GM23338 (cell line): ENCODE data around the gene UXS1. TPM values are rescaled to one million over a fixed set of nuclear protein-coding genes. Genes with fewer than 3 reads are reported as not detected.

Source experiments
- ATAC-seq: fragments of 200-7000 bp; cut with Tn5 transposase; 3 replicates; pipeline ENCODE4 v1.9.1; 2020
- DNase-seq: peaks from one replicate; pipeline ENCODE4 v3.0.0-alpha.2; 2015; ENCODE audit warnings: low spot score
- H2AFZ ChIP-seq: fragments of 200-600 bp; sonication (generic); 2 replicates; pipeline ENCODE4 v1.8.0; 2016; ENCODE audit warnings: antibody characterized with exemption, mild to moderate bottlenecking, moderate library complexity
- H3F3A ChIP-seq: fragments of 200-600 bp; sonication (generic); replicated peaks from 2 replicates; pipeline ENCODE4 v1.8.0; 2017; ENCODE audit warnings: antibody characterized with exemption, mixed run types, low read depth
- H3K27ac ChIP-seq: fragments of 200-600 bp; sonication (generic); 2 replicates; pipeline ENCODE4 v1.6.1; 2016; ENCODE audit warnings: low read depth
- H3K27me3 ChIP-seq: fragments of 200-600 bp; sonication (generic); 2 replicates; pipeline ENCODE4 v1.8.0; 2016; ENCODE audit warnings: mild to moderate bottlenecking, mixed run types, moderate library complexity; ENCODE audit not compliant: insufficient read depth
- H3K36me3 ChIP-seq: fragments of 200-600 bp; sonication (generic); 2 replicates; pipeline ENCODE4 v1.8.0; 2016; ENCODE audit warnings: mild to moderate bottlenecking; ENCODE audit not compliant: insufficient read depth
- H3K4me1 ChIP-seq: fragments of 200-600 bp; sonication (generic); 2 replicates; pipeline ENCODE4 v1.8.0; 2016; ENCODE audit warnings: mild to moderate bottlenecking, moderate library complexity; ENCODE audit not compliant: insufficient read depth
- H3K4me2 ChIP-seq: fragments of 200-600 bp; sonication (generic); 2 replicates; pipeline ENCODE4 v1.7.1; 2017; ENCODE audit warnings: mixed run types
- H3K4me3 ChIP-seq: fragments of 200-600 bp; sonication (generic); 2 replicates; pipeline ENCODE4 v1.6.1; 2016; ENCODE audit warnings: mixed run types
- H3K79me2 ChIP-seq: fragments of 200-600 bp; sonication (generic); replicated peaks from 2 replicates; pipeline ENCODE4 v1.8.0; 2017; ENCODE audit warnings: mild to moderate bottlenecking; ENCODE audit not compliant: insufficient read depth
- H3K9me2 ChIP-seq: fragments of 200-600 bp; sonication (generic); 2 replicates; pipeline ENCODE4 v1.8.0; 2017; ENCODE audit not compliant: insufficient read depth
- H4K20me1 ChIP-seq: fragments of 200-600 bp; sonication (generic); replicated peaks from 2 replicates; pipeline ENCODE4 v1.8.0; 2017; ENCODE audit warnings: mild to moderate bottlenecking; ENCODE audit not compliant: insufficient read depth
- H3K27ac Mint-ChIP-seq: 2 replicates; pipeline ENCODE4 v1.8.0; 2020; ENCODE audit warnings: inconsistent platforms, mild to moderate bottlenecking, moderate library complexity, mixed read lengths
- H3K27me3 Mint-ChIP-seq: 3 replicates; pipeline ENCODE4 v1.8.0; 2022; ENCODE audit warnings: low read depth, mild to moderate bottlenecking, moderate library complexity, mixed read lengths, inconsistent platforms; ENCODE audit not compliant: insufficient read depth, poor library complexity
- H3K36me3 Mint-ChIP-seq: 3 replicates; pipeline ENCODE4 v1.8.0; 2021; ENCODE audit warnings: low read depth, mild to moderate bottlenecking, inconsistent platforms, moderate library complexity, mixed read lengths
- H3K4me1 Mint-ChIP-seq: 3 replicates; pipeline ENCODE4 v1.8.0; 2020; ENCODE audit warnings: mild to moderate bottlenecking, inconsistent platforms, mixed read lengths
- H3K4me3 Mint-ChIP-seq: 3 replicates; pipeline ENCODE4 v1.8.0; 2021; ENCODE audit warnings: moderate library complexity, mild to moderate bottlenecking, inconsistent platforms, mixed read lengths
- H3K9me3 Mint-ChIP-seq: 3 replicates; pipeline ENCODE4 v1.8.0; 2020; ENCODE audit warnings: moderate library complexity, mild to moderate bottlenecking, inconsistent platforms, mixed read lengths
- CREB1 ChIP-seq: fragments of 250-450 bp; sonication (Bioruptor Pico); IDR thresholded peaks from 2 replicates; pipeline ENCODE4 v1.5.0; 2020; ENCODE audit warnings: low read depth, mild to moderate bottlenecking, moderate library complexity
- EZH2 ChIP-seq: fragments of 200-600 bp; sonication (generic); IDR thresholded peaks from one replicate; pipeline ENCODE4 v1.8.0; 2017; ENCODE audit warnings: antibody characterized with exemption, mild to moderate bottlenecking, low read depth; ENCODE audit not compliant: unreplicated experiment
- EZH2phosphoT487 ChIP-seq: fragments of 200-600 bp; sonication (generic); IDR thresholded peaks from one replicate; pipeline ENCODE4 v1.8.1; 2018; ENCODE audit warnings: antibody characterized with exemption; ENCODE audit not compliant: unreplicated experiment
- JUNB ChIP-seq: IDR thresholded peaks from one replicate; pipeline ENCODE4 v1.6.1; 2016; ENCODE audit warnings: antibody characterized with exemption; ENCODE audit not compliant: unreplicated experiment
- NANOG ChIP-seq: IDR thresholded peaks from 2 replicates; pipeline ENCODE4 v1.6.1; 2016; ENCODE audit warnings: antibody characterized with exemption, borderline replicate concordance
- POLR2AphosphoS5 ChIP-seq: IDR thresholded peaks from 2 replicates; pipeline ENCODE4 v1.6.1; 2016; ENCODE audit warnings: antibody characterized with exemption, low read depth
- STAT1 ChIP-seq: IDR thresholded peaks from one replicate; pipeline ENCODE4 v1.6.1; 2016; ENCODE audit warnings: antibody characterized with exemption; ENCODE audit not compliant: unreplicated experiment
- ZNF114 ChIP-seq: fragments of 250-450 bp; sonication (Bioruptor Pico); IDR thresholded peaks from 2 replicates; pipeline ENCODE4 v1.5.0; 2020; ENCODE audit warnings: mild to moderate bottlenecking, moderate library complexity
- ZNF331 ChIP-seq: fragments of 250-450 bp; sonication (Bioruptor Pico); IDR thresholded peaks from 2 replicates; pipeline ENCODE4 v1.5.0; 2020; ENCODE audit warnings: low read depth, mild to moderate bottlenecking, moderate library complexity
- polyA plus RNA-seq: library from polyadenylated mRNA; unstranded; fragments of >200 nt; fragmentation: Nextera tagmentation; extraction: Ambion mirVana; gene quantifications from 2 replicates; pipeline ENCODE4 v1.2.1, GENCODE V29; 2016
- total RNA-seq: library from RNA; depleted of rRNA; stranded (reverse); fragments of >200 nt; shearing (Covaris generic); gene quantifications from 2 replicates; pipeline ENCODE4 v1.2.3, GENCODE V29; 2014
- TF ChIP-seq, protein P1 (sequence below), 2 experiments: fragments of 200-600 bp in 1 of 2; sonication (generic) in 1 of 2; conservative IDR thresholded peaks; 2 replicates each; pipeline versions ENCODE4 v1.5.1 to v1.6.1; 2016 to 2017; ENCODE audit warnings: antibody characterized with exemption in 2 of 2, low read depth in 2 of 2, mild to moderate bottlenecking in 2 of 2, moderate library complexity in 1 of 2
- TF ChIP-seq, protein P2 (sequence below): IDR thresholded peaks from one replicate; pipeline ENCODE4 v1.6.1; 2018; ENCODE audit warnings: antibody characterized with exemption; ENCODE audit not compliant: unreplicated experiment
- TF ChIP-seq, protein P3 (sequence below): IDR thresholded peaks from 2 replicates; pipeline ENCODE4 v1.6.1; 2016; ENCODE audit warnings: antibody characterized with exemption

The UXS1 gene
- total and polyA plus RNA-seq, 2 experiments from 2014 or later: 48.7 to 131 TPM

DNA sequence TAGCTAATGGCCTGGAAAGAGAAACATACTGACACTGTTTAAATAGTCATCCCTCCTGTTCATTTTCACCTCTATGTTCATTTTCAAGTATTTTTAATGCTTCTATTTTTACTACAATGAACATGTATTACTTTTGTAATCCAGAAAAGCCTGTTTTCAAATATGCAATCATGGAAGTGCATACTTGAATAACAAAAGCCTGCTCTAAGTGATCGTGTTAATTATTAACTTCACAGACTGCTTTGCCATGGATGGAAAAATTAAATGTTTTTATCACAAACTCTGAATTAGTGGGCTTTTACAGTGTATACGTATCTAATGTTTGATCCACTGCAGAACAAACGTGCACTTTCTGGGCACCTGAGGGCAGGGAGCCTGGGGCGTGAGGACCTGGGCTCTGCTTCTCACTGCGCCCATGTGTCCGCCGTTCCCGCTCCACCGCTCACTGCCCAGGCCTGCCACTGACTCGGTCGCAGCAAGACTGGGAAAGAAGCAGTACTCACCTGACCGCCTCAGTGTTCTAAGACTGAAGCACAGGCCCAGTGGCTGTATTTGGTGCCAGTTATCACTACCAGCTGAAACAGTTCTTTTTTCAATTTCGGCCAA is 80.6 kb downstream of the UXS1 start:
- H3K36me3 Mint-ChIP-seq: peaks cover 29% of the 10 kb centered on the region; the same call in 2 of the 3 replicates
- Histone ChIP-seq H2AFZ (no peak overlapping the region), H3K27ac (no peak overlapping the region), H3K4me3 (no peak overlapping the region), H3K27me3 (no peaks in the 10 kb centered on the region), H4K20me1 (peaks cover 4% of the 10 kb centered on the region), H3K4me1 (peaks cover 7% of the 10 kb centered on the region), H3K9me2 (no peaks in the 10 kb centered on the region), H3K79me2 (peaks cover 13% of the 10 kb centered on the region), H3K36me3 (no peaks in the 10 kb centered on the region; the same call in 1 of the 2 replicates), H3F3A (no peaks in the 10 kb centered on the region), H3K4me2 (no peak overlapping the region)
- H3K4me1 Mint-ChIP-seq: peaks cover 9% of the 10 kb centered on the region
- TF ChIP-seq, protein P1, sequence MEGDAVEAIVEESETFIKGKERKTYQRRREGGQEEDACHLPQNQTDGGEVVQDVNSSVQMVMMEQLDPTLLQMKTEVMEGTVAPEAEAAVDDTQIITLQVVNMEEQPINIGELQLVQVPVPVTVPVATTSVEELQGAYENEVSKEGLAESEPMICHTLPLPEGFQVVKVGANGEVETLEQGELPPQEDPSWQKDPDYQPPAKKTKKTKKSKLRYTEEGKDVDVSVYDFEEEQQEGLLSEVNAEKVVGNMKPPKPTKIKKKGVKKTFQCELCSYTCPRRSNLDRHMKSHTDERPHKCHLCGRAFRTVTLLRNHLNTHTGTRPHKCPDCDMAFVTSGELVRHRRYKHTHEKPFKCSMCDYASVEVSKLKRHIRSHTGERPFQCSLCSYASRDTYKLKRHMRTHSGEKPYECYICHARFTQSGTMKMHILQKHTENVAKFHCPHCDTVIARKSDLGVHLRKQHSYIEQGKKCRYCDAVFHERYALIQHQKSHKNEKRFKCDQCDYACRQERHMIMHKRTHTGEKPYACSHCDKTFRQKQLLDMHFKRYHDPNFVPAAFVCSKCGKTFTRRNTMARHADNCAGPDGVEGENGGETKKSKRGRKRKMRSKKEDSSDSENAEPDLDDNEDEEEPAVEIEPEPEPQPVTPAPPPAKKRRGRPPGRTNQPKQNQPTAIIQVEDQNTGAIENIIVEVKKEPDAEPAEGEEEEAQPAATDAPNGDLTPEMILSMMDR (conservative IDR thresholded peaks at IDR 0.05; ENCODE audit: low read depth in 2 of 2): no peak
- ATAC-seq (no peak), DNase-seq (no peak)
- H3K27me3 Mint-ChIP-seq: peaks cover 3% of the 10 kb centered on the region
- no peaks in the 10 kb centered on the region for H3K9me3 Mint-ChIP-seq
- H3K4me3 Mint-ChIP-seq: no peak overlapping the region
- H3K27ac Mint-ChIP-seq: no peak overlapping the region

DNA sequence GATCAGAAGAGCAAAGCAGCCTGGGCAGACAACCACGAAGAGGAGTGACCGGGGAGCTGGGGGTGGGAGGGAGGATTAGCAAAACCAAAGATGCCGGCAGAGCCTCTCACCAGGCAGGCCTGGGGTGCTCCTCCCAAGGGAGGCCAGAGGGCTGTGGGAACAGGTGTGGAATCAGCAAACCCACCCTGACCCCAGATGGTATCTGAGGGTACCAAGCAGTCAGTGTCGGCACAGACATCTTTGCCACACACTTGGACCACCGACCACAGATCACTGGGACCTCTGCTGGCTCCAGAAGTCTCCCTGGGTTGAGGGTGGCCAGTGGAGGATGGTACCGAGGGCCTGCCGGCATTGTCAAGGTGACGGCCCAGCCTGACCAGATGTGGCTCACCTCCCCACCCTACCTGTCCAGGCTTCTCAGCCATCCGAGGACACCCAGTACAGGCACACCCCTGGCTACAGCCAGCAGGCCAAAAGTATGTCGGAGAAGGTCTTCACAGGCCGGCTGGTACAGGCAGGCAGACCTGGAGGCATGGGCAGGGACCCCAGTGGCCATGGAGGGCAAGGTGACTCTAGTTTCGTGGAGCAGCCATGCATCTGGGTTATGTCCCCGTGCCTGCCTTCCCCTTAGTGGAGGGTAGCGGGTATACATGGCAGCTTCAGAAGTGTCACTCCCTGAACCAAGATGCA is 82.1 kb downstream of the UXS1 start:
- Mint-ChIP-seq H3K4me3 (no peak overlapping the region), H3K27me3 (peaks cover 3% of the 10 kb centered on the region), H3K9me3 (no peaks in the 10 kb centered on the region), H3K27ac (no peak overlapping the region), H3K4me1 (no peaks in the 10 kb centered on the region), H3K36me3 (peaks cover 29% of the 10 kb centered on the region; the same call in 2 of the 3 replicates)
- Histone ChIP-seq H3K4me3 (no peak overlapping the region), H3K4me2 (no peak overlapping the region), H3K27me3 (no peaks in the 10 kb centered on the region), H2AFZ (no peak overlapping the region), H3K4me1 (no peaks in the 10 kb centered on the region), H3K36me3 (no peaks in the 10 kb centered on the region; the same call in 1 of the 2 replicates), H3K9me2 (no peaks in the 10 kb centered on the region), H3K79me2 (peaks cover 10% of the 10 kb centered on the region; the same call in 1 of the 2 replicates), H4K20me1 (no peaks in the 10 kb centered on the region; the same call in none of the 2 replicates), H3K27ac (no peak overlapping the region), H3F3A (no peaks in the 10 kb centered on the region)
- DNase-seq: no peak
- ATAC-seq: no peak
- TF ChIP-seq, protein P2, sequence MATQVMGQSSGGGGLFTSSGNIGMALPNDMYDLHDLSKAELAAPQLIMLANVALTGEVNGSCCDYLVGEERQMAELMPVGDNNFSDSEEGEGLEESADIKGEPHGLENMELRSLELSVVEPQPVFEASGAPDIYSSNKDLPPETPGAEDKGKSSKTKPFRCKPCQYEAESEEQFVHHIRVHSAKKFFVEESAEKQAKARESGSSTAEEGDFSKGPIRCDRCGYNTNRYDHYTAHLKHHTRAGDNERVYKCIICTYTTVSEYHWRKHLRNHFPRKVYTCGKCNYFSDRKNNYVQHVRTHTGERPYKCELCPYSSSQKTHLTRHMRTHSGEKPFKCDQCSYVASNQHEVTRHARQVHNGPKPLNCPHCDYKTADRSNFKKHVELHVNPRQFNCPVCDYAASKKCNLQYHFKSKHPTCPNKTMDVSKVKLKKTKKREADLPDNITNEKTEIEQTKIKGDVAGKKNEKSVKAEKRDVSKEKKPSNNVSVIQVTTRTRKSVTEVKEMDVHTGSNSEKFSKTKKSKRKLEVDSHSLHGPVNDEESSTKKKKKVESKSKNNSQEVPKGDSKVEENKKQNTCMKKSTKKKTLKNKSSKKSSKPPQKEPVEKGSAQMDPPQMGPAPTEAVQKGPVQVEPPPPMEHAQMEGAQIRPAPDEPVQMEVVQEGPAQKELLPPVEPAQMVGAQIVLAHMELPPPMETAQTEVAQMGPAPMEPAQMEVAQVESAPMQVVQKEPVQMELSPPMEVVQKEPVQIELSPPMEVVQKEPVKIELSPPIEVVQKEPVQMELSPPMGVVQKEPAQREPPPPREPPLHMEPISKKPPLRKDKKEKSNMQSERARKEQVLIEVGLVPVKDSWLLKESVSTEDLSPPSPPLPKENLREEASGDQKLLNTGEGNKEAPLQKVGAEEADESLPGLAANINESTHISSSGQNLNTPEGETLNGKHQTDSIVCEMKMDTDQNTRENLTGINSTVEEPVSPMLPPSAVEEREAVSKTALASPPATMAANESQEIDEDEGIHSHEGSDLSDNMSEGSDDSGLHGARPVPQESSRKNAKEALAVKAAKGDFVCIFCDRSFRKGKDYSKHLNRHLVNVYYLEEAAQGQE: no peak
- no peak for TF ChIP-seq EZH2
- no peak for TF ChIP-seq STAT1
- TF ChIP-seq NANOG: no peak
- TF ChIP-seq ZNF331 (CRISPR knock-in tag): no peak
- no peak for TF ChIP-seq CREB1 (CRISPR knock-in tag)
- TF ChIP-seq, protein P3, sequence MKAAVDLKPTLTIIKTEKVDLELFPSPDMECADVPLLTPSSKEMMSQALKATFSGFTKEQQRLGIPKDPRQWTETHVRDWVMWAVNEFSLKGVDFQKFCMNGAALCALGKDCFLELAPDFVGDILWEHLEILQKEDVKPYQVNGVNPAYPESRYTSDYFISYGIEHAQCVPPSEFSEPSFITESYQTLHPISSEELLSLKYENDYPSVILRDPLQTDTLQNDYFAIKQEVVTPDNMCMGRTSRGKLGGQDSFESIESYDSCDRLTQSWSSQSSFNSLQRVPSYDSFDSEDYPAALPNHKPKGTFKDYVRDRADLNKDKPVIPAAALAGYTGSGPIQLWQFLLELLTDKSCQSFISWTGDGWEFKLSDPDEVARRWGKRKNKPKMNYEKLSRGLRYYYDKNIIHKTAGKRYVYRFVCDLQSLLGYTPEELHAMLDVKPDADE: no peak
- TF ChIP-seq ZNF114 (CRISPR knock-in tag): no peak
- TF ChIP-seq POLR2AphosphoS5: no peak
- TF ChIP-seq EZH2phosphoT487: no peak
- no peak for TF ChIP-seq JUNB
